Measurements from ENCODE around the gene WTIP.

The WTIP gene

DNA sequence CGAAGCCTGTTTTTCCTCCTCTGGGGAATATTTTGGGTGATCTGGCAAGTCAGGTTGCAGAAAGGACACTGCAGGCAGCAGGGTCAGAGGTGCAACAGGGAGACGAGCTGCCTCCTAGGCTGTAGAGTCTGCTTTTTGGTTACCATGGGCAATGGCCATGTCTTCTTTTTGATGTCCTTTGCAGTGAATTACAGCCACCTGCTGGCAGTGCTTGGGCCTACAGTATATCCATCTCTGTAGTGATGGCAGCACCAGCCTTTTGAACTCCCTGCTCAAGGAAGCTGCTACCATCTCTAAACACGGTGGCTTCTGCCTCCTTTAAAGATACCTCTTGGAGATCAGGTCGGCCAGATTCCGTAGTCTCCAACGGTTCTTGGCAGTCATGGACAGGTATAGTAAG, 73.9 kb downstream of the WTIP start:
- Histone ChIP-seq H2BK15ac (ENCODE audit: low read depth, poor library complexity, severe bottlenecking) (no peak overlapping the region), H3K4me1 (ENCODE audit: control insufficient read depth, insufficient read depth, low read depth, low read length) (no peaks in the 10 kb centered on the region), H3K9me3 (ENCODE audit: control insufficient read depth, low read length) (peaks cover 7% of the 10 kb centered on the region), H3K18ac (ENCODE audit: low read depth in 1 of 2, low read length in 2 of 2) (no peak overlapping the region), H3K14ac (ENCODE audit: low read length in 2 of 2) (no peak overlapping the region), H2BK5ac (ENCODE audit: low read depth, low read length, poor library complexity, severe bottlenecking) (no peak overlapping the region), H2AK5ac (ENCODE audit: low read length, severe bottlenecking) (no peak overlapping the region), H3K27ac (ENCODE audit: low read length, poor library complexity, severe bottlenecking) (no peak overlapping the region), H3K4me2 (ENCODE audit: low read length, poor library complexity, severe bottlenecking) (no peak overlapping the region), H3K4ac (ENCODE audit: low read depth in 1 of 2, low read length in 2 of 2) (no peak overlapping the region), H3K79me1 (replicated peaks; ENCODE audit: low read length, poor library complexity, severe bottlenecking) (no peaks in the 10 kb centered on the region), H3K27me3 (ENCODE audit: control insufficient read depth in 1 of 2, insufficient read depth in 1 of 2, low read length in 2 of 2) (peaks cover 0 to 47% of the 10 kb centered on the region in 2 experiments), H3K36me3 (ENCODE audit: control insufficient read depth in 1 of 2, insufficient read depth in 2 of 2, low read depth in 1 of 2, low read length in 2 of 2) (no peaks in the 10 kb centered on the region), H3K4me3 (ENCODE audit: insufficient read depth in 1 of 2, low read depth in 1 of 2, low read length in 2 of 2) (no peak overlapping the region), H4K91ac (ENCODE audit: low read length) (no peak overlapping the region), H2AFZ (ENCODE audit: low read depth, low read length) (no peak overlapping the region), H3K9ac (ENCODE audit: low read length) (no peak overlapping the region), H4K8ac (ENCODE audit: low read length) (no peak overlapping the region), H2BK12ac (ENCODE audit: low read length in 2 of 2) (no peak overlapping the region), H3K23ac (ENCODE audit: low read length in 2 of 2) (no peak overlapping the region), H2BK120ac (ENCODE audit: low read depth, low read length) (no peak overlapping the region)
- DNase-seq, result no peak
- 76% methylated on average over 6 of the region's 6 CpGs for WGBS

DNA sequence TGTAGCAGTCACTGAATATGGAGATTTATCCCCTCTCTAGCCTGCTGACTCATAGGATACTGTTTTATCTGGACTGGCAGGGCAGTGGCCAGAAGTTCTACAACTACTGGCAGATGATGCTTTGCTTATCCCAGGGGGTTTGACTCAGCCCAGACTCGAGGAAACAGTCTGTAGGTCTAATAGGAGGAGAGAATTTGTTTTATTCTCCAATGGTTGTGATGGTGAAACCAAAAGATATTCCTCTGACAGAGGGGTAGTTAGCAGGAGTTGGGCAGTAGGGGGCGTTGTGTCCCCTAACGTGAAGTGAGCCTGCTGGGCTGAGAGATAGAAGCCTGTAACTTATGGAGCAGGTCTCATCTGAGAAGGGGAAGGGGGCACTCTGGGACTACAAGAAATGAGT, 74.9 kb downstream of the WTIP start:
- 8% methylated on average over 3 of the region's 3 CpGs for WGBS
- Histone ChIP-seq H3K36me3 (ENCODE audit: control insufficient read depth in 1 of 2, insufficient read depth in 2 of 2, low read depth in 1 of 2, low read length in 2 of 2) (no peaks in the 10 kb centered on the region), H3K9ac (ENCODE audit: low read length) (no peak overlapping the region), H2AK5ac (ENCODE audit: low read length, severe bottlenecking) (no peak overlapping the region), H3K4me1 (ENCODE audit: control insufficient read depth, insufficient read depth, low read depth, low read length) (no peaks in the 10 kb centered on the region), H3K27me3 (ENCODE audit: control insufficient read depth in 1 of 2, insufficient read depth in 1 of 2, low read length in 2 of 2) (peaks cover 0 to 57% of the 10 kb centered on the region in 2 experiments), H3K27ac (ENCODE audit: low read length, poor library complexity, severe bottlenecking) (no peak overlapping the region), H3K14ac (ENCODE audit: low read length in 2 of 2) (no peak overlapping the region), H2BK15ac (ENCODE audit: low read depth, poor library complexity, severe bottlenecking) (no peak overlapping the region), H2BK12ac (ENCODE audit: low read length in 2 of 2) (no peak overlapping the region), H3K4me3 (ENCODE audit: insufficient read depth in 1 of 2, low read depth in 1 of 2, low read length in 2 of 2) (no peak overlapping the region), H3K4me2 (ENCODE audit: low read length, poor library complexity, severe bottlenecking) (no peak overlapping the region), H2BK5ac (ENCODE audit: low read depth, low read length, poor library complexity, severe bottlenecking) (no peak overlapping the region), H3K79me1 (replicated peaks; ENCODE audit: low read length, poor library complexity, severe bottlenecking) (no peaks in the 10 kb centered on the region), H3K18ac (ENCODE audit: low read depth in 1 of 2, low read length in 2 of 2) (no peak overlapping the region), H2BK120ac (ENCODE audit: low read depth, low read length) (no peak overlapping the region), H3K23ac (ENCODE audit: low read length in 2 of 2) (no peak overlapping the region), H2AFZ (ENCODE audit: low read depth, low read length) (no peak overlapping the region), H4K8ac (ENCODE audit: low read length) (no peak overlapping the region), H3K4ac (ENCODE audit: low read depth in 1 of 2, low read length in 2 of 2) (no peak overlapping the region), H4K91ac (ENCODE audit: low read length) (no peak overlapping the region), H3K9me3 (ENCODE audit: control insufficient read depth, low read length) (peaks cover 3% of the 10 kb centered on the region)
- DNase-seq, result no peak

DNA sequence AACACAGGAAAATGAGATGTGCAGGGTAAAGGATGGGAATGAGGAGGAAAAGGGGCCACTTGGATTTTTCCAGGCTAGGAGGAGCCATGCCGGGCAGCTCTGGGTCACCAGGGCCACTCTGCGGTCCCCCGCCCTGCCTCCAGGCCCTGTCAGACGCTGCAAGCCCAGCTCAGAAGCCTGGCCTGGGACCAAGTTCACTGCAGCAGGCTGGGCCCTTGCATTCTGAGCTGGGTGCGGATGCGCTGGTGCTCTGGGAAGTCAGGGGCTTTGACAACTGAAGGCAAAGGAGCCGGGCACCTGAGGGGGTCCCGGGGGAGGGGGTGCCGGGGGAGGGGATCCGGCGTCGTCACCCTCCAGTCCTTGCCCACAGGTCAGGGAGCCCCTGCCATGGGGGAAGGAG, 77.5 kb downstream of the WTIP start:
- 89% methylated on average over 12 of the region's 12 CpGs for WGBS
- no peak overlapping the region for H3K27ac ChIP-seq (ENCODE audit: low read length, poor library complexity, severe bottlenecking)
- no peaks in the 10 kb centered on the region for H3K4me1 ChIP-seq (ENCODE audit: control insufficient read depth, insufficient read depth, low read depth, low read length)
- no peaks in the 10 kb centered on the region for H3K9me3 ChIP-seq (ENCODE audit: control insufficient read depth, low read length)
- H2BK5ac ChIP-seq (ENCODE audit: low read depth, low read length, poor library complexity, severe bottlenecking), result no peak overlapping the region
- H3K9ac ChIP-seq (ENCODE audit: low read length), result no peak overlapping the region
- H3K23ac ChIP-seq (ENCODE audit: low read length in 2 of 2), result no peak overlapping the region
- H3K18ac ChIP-seq (ENCODE audit: low read depth in 1 of 2, low read length in 2 of 2), result no peak overlapping the region
- H2BK15ac ChIP-seq (ENCODE audit: low read depth, poor library complexity, severe bottlenecking), result no peak overlapping the region
- H3K79me1 ChIP-seq (replicated peaks; ENCODE audit: low read length, poor library complexity, severe bottlenecking), result no peaks in the 10 kb centered on the region
- H2BK12ac ChIP-seq (ENCODE audit: low read length in 2 of 2), result no peak overlapping the region
- no peak overlapping the region for H3K4me3 ChIP-seq (ENCODE audit: insufficient read depth in 1 of 2, low read depth in 1 of 2, low read length in 2 of 2)
- no peak overlapping the region for H2AFZ ChIP-seq (ENCODE audit: low read depth, low read length)
- no peak overlapping the region for H3K4me2 ChIP-seq (ENCODE audit: low read length, poor library complexity, severe bottlenecking)
- H2AK5ac ChIP-seq (ENCODE audit: low read length, severe bottlenecking), result no peak overlapping the region
- H3K14ac ChIP-seq (ENCODE audit: low read length in 2 of 2), result no peak overlapping the region
- no peak for DNase-seq
- no peak overlapping the region for H4K8ac ChIP-seq (ENCODE audit: low read length)
- no peak overlapping the region for H3K4ac ChIP-seq (ENCODE audit: low read depth in 1 of 2, low read length in 2 of 2)
- H4K91ac ChIP-seq (ENCODE audit: low read length), result no peak overlapping the region
- no peak overlapping the region for H2BK120ac ChIP-seq (ENCODE audit: low read depth, low read length)
- peaks cover 0 to 56% of the 10 kb centered on the region in 2 experiments for H3K27me3 ChIP-seq (ENCODE audit: control insufficient read depth in 1 of 2, insufficient read depth in 1 of 2, low read length in 2 of 2)
- no peaks in the 10 kb centered on the region for H3K36me3 ChIP-seq (ENCODE audit: control insufficient read depth in 1 of 2, insufficient read depth in 2 of 2, low read depth in 1 of 2, low read length in 2 of 2)

DNA sequence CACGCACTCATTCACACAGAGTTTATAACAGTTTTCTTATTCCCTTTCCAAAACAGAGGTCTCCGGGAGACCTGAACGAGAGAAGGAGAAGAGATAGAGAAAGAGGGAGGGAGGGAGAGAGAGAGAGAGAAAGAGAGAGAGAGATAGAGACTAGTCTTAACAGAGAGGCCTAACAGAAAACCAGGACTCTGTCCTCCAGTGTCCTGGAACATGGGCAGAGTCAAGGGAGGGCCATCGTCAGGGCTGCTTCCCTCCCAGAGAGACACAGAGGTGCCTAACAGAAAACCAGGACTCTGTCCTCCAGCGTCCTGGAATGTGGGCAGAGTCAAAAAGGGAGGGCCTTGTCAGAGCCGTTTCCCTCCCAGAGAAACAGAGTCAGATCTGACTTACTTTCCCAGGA, 78.7 kb downstream of the WTIP start:
- no peaks in the 10 kb centered on the region for H3K4me1 ChIP-seq (ENCODE audit: control insufficient read depth, insufficient read depth, low read depth, low read length)
- no peak overlapping the region for H3K4me2 ChIP-seq (ENCODE audit: low read length, poor library complexity, severe bottlenecking)
- DNase-seq, result no peak
- H3K27me3 ChIP-seq (ENCODE audit: control insufficient read depth in 1 of 2, insufficient read depth in 1 of 2, low read length in 2 of 2), result peaks cover 0 to 48% of the 10 kb centered on the region in 2 experiments
- H3K9ac ChIP-seq (ENCODE audit: low read length), result no peak overlapping the region
- H3K23ac ChIP-seq (ENCODE audit: low read length in 2 of 2), result no peak overlapping the region
- no peak overlapping the region for H3K18ac ChIP-seq (ENCODE audit: low read depth in 1 of 2, low read length in 2 of 2)
- no peak overlapping the region for H2BK120ac ChIP-seq (ENCODE audit: low read depth, low read length)
- no peak overlapping the region for H2BK5ac ChIP-seq (ENCODE audit: low read depth, low read length, poor library complexity, severe bottlenecking)
- WGBS, result 52% methylated on average over 5 of the region's 6 CpGs
- H3K4me3 ChIP-seq (ENCODE audit: insufficient read depth in 1 of 2, low read depth in 1 of 2, low read length in 2 of 2), result no peak overlapping the region
- no peak overlapping the region for H3K27ac ChIP-seq (ENCODE audit: low read length, poor library complexity, severe bottlenecking)
- no peak overlapping the region for H2AK5ac ChIP-seq (ENCODE audit: low read length, severe bottlenecking)
- no peaks in the 10 kb centered on the region for H3K36me3 ChIP-seq (ENCODE audit: control insufficient read depth in 1 of 2, insufficient read depth in 2 of 2, low read depth in 1 of 2, low read length in 2 of 2)
- H3K9me3 ChIP-seq (ENCODE audit: control insufficient read depth, low read length), result no peaks in the 10 kb centered on the region
- H3K4ac ChIP-seq (ENCODE audit: low read depth in 1 of 2, low read length in 2 of 2), result no peak overlapping the region
- no peak overlapping the region for H2BK15ac ChIP-seq (ENCODE audit: low read depth, poor library complexity, severe bottlenecking)
- H3K79me1 ChIP-seq (replicated peaks; ENCODE audit: low read length, poor library complexity, severe bottlenecking), result no peaks in the 10 kb centered on the region
- H2BK12ac ChIP-seq (ENCODE audit: low read length in 2 of 2), result no peak overlapping the region
- no peak overlapping the region for H4K8ac ChIP-seq (ENCODE audit: low read length)
- H4K91ac ChIP-seq (ENCODE audit: low read length), result no peak overlapping the region
- no peak overlapping the region for H2AFZ ChIP-seq (ENCODE audit: low read depth, low read length)
- no peak overlapping the region for H3K14ac ChIP-seq (ENCODE audit: low read length in 2 of 2)
